HCT116 (cell line): Measurements from ENCODE around the gene SPAG4.

Experiments
- CEBPB ChIP-seq: IDR thresholded peaks from 2 replicates; pipeline ENCODE4 v1.6.1; 2012; ENCODE audit warnings: low read depth
- CTCF ChIP-seq, 3 experiments: fragments of 200-600 bp in 1 of 3; sonication (generic) in 1 of 3; IDR thresholded peaks in 2 of 3; conservative IDR thresholded peaks in 1 of 3; 2 replicates each; pipeline ENCODE4 v1.5.1; 2012 to 2017; ENCODE audit warnings: low read depth in 2 of 3, low read length in 2 of 3, antibody characterized with exemption in 1 of 3, borderline replicate concordance in 1 of 3, control low read depth in 1 of 3, mild to moderate bottlenecking in 1 of 3, mixed read lengths in 1 of 3, mixed run types in 1 of 3, moderate library complexity in 1 of 3; ENCODE audit not compliant: insufficient read depth in 1 of 3
- FOSL1 ChIP-seq: IDR thresholded peaks from 2 replicates; pipeline ENCODE4 v1.6.1; 2012; ENCODE audit warnings: low read depth
- JUND ChIP-seq: IDR thresholded peaks from 2 replicates; pipeline ENCODE4 v1.6.1; 2012
- YY1 ChIP-seq: IDR thresholded peaks from 2 replicates; pipeline ENCODE4 v1.6.1; 2011; ENCODE audit warnings: low read length, low read depth, moderate library complexity, mild to moderate bottlenecking; ENCODE audit not compliant: insufficient replicate concordance; ENCODE audit errors: extremely low read depth

GRCh38 chr20:35595901-35596300, 19.7 kb upstream of the SPAG4 start:
- no peak for TF ChIP-seq JUND
- no peak for TF ChIP-seq CEBPB
- TF ChIP-seq FOSL1: no peak
- TF ChIP-seq CTCF (IDR thresholded peaks at IDR 0.05 in 2 of 3, conservative IDR thresholded peaks at IDR 0.05 in 1 of 3; ENCODE audit: borderline replicate concordance in 1 of 3, insufficient read depth in 1 of 3, low read depth in 2 of 3, low read length in 2 of 3): no peak
- no peak for TF ChIP-seq YY1
